ENCODE results near the gene WDTC1.
A peak's percentile ranks its signal among the peaks of the same experiment; 100 is the strongest.

Gene WDTC1

GRCh38 chr1:27327964-27328363, 93.5 kb downstream of the WDTC1 start:
- no peak overlapping the region for H3K4me3 ChIP-seq
- H3K27ac ChIP-seq = peak overlapping the region in 1 of 21 experiments; percentile 33

- H3K27ac ChIP-seq = no peak overlapping the region
- H3K4me3 ChIP-seq = no peak overlapping the region
These were observed 96.4 kb downstream of the WDTC1 start for GRCh38 chr1:27330786-27331185.

- peak overlapping the region in 6 of 21 experiments; percentile 19 to 57 (median 32) for H3K27ac ChIP-seq
- H3K4me3 ChIP-seq = no peak overlapping the region
These were observed 97.0 kb downstream of the WDTC1 start for GRCh38 chr1:27331426-27331825.

DNA sequence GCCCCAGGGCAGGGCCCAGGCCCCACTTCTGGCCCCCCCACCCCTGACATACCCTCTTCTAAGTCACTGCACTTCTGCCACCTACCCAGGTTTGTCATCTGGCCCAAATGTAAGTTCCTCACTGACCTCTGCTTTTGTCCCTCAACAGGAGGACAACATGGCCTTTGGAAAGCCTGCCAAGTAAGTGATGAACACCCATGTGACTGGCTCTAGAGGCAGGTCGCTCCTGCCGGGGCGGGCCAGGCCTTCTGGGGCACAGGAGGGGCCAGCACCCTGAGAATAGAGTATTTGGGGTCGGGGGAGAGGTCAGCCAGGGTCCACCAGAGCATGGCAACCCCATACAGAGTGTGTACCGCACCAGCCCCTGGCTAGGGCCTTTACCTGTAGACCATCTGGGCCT, 97.5 kb downstream of the WDTC1 start:
- Histone ChIP-seq H3K27ac (peak overlapping the region in 8 of 21 experiments; percentile 12 to 57 (median 32)), H3K4me3 (no peak overlapping the region)

DNA sequence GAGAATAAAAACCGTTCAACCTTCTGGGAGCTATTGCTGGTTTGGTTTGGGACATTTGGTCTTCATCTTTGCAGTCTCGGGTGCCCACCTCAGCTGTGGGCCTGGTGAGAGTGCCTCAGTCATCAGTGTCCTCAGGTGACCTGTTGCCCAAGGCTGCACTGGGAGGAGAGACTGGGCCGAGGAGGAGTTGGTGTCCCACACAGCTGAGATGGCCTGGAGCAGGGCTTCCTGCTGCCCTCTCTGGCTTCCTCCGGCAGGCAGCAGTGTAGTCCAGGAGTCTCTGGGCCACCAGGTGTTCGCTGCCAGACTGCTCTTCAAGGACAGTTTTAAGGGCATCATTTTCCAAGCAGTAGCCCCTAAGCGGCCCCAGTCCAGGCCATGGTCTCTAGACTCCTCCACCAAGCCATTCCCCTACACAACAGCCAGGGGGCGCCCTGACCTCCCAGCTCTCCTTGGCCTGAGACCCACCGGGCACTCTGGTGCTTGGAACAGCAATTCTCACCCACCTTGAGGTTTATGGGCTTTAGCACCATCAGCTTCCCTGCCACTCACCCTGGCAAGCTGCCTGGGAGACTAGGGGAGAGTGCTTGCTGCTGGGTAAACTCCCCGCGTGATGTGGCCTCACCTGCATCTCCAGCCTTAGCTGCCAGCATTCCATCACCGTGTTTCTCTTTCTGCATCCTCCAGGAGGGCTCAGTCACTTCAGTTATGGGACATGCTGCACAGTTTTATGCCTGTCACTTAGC, 98.3 kb downstream of the WDTC1 start:
- Histone ChIP-seq H3K4me3 (no peak overlapping the region), H3K27ac (peak overlapping the region in 5 of 21 experiments; percentile 7 to 57 (median 19))

DNA sequence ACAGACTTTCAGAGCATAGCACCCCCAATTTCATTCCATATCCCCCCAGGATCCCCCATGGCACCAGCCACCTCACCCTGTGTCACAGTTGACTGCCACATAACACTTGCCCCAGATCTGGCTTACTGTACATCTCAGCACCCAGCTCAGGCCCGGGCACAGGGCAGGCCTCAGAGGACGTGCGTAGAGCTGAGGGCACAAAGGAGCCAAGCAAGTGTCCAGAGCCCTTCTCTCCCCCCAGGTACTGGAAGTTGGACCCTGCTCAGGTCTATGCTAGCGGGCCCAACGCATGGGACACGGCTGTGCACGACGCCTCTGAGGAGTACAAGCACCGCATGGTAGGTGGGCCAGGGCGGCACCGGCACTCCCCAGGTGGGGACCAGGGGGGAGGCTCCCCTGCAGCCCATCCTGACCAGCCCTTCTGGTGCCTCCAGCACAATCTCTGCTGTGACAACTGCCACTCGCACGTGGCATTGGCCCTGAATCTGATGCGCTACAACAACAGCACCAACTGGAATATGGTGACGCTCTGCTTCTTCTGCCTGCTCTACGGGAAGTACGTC, 99.4 kb downstream of the WDTC1 start:
- Histone ChIP-seq H3K27ac (no peak overlapping the region), H3K4me3 (no peak overlapping the region)

GRCh38 chr1:27335506-27336422, 101.3 kb downstream of the WDTC1 start:
- no peak overlapping the region for H3K4me3 ChIP-seq
- no peak overlapping the region for H3K27ac ChIP-seq

DNA sequence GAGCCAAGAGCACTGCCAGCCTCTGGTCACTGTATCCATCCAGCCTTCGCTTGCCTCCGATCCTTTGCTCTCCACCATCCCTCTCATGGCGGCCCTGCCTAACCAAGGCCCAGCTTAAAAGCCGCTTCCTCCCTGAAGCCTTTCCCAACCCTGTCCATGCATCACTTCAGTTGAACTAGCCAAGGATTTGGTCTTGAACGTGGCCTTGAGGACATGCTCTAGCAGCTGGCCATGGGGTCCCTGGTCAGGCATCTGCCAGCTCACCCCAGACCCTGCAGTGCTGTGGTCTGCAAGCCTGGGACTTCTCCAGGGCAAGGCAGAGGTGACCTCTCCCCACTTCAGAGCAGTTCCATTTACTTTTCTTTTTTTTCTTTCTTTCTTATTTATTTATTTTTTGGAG, 102.3 kb downstream of the WDTC1 start:
- H3K4me3 ChIP-seq = no peak overlapping the region
- H3K27ac ChIP-seq = no peak overlapping the region

DNA sequence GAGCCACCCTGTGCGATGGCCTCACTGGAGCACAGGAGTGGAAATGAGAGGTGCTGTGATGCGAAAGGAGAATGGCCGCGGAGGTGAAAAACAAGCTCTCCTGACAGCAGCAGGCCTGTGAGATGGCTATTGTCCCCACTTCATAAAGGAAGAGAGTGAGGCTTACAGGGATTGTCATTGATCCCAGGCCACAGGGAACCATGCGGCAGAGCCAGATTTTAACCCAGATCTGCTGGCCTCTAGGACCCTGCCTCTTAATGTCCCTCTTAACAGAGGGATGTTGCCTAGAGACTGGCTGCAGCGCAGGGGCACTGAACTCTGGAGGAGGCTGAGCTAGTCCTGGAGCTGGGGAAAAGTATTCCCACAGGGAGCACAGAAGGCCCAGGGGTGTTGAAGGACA, 104.3 kb downstream of the WDTC1 start:
- H3K4me3 ChIP-seq = no peak overlapping the region
- peak overlapping the region in 1 of 21 experiments; percentile 14 for H3K27ac ChIP-seq

- H3K27ac ChIP-seq = peak overlapping the region in 3 of 21 experiments; percentile 6 to 14 (median 8)
- no peak overlapping the region for H3K4me3 ChIP-seq
These were observed 104.8 kb downstream of the WDTC1 start for GRCh38 chr1:27339213-27339612.

- Histone ChIP-seq H3K4me3 (peak within 1 kb of the TSS; percentile 31 to 60 (median 43)), H3K27ac (peak within 1 kb of the TSS; percentile 34 to 99 (median 91))
These were observed 107.3 kb downstream of the WDTC1 start, which contains the start of gene SYTL1 for GRCh38 chr1:27341525-27342252. Gene SYTL1, plus strand, starts transcription at chr1:27342022. Its CDS starts 3,313 bp downstream, at chr1:27345335.

DNA sequence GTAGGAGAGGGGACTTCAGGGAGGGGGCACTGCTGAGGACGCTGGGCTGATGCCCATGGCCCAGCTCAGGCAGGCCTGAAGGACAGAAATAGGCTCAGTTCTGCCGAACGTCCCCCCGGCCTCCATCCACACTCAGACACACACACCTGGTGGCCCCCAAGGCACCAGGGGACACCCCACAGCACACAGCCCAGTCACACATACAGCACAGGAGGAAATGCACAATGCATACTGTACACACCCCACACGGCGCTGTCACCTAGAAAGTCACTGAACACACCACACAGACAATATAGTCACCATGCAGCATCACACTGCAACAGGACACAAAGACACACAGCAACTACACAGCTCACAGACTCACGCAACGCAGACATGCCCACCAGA, 108.0 kb downstream of the WDTC1 start:
- Histone ChIP-seq H3K4me3 (peak overlapping the region; percentile 31 to 60 (median 43)), H3K27ac (peak overlapping the region; percentile 34 to 99 (median 91))

- peak overlapping the region; percentile 69 to 99 (median 91) for H3K27ac ChIP-seq
- H3K4me3 ChIP-seq = peak overlapping the region; percentile 31 to 60 (median 43)
These were observed 108.6 kb downstream of the WDTC1 start for GRCh38 chr1:27342778-27343638.

GRCh38 chr1:27343639-27344025, 109.2 kb downstream of the WDTC1 start:
- Histone ChIP-seq H3K27ac (peak overlapping the region in 19 of 21 experiments; percentile 77 to 99 (median 91)), H3K4me3 (peak overlapping the region in 6 of 7 experiments; percentile 31 to 60 (median 43))

- peak overlapping the region in 3 of 21 experiments; percentile 24 to 45 (median 30) for H3K27ac ChIP-seq
- no peak overlapping the region for H3K4me3 ChIP-seq
These were observed 110.8 kb downstream of the WDTC1 start for GRCh38 chr1:27345272-27345671.

GRCh38 chr1:27346357-27346756, 111.9 kb downstream of the WDTC1 start:
- Histone ChIP-seq H3K27ac (no peak overlapping the region), H3K4me3 (no peak overlapping the region)

- Histone ChIP-seq H3K4me3 (no peak overlapping the region), H3K27ac (peak overlapping the region in 7 of 21 experiments; percentile 11 to 26 (median 16))
These were observed 112.7 kb downstream of the WDTC1 start for GRCh38 chr1:27346991-27347624.

Measured in skin epidermis (tissue), 12 donors.